Liver (tissue), 9 donors: ENCODE measurements around the gene CSNK1G2. TPM values are rescaled to one million over a fixed set of nuclear protein-coding genes. Genes with fewer than 3 reads are reported as not detected.

ENCODE experiments used
- DNase-seq: peaks from one replicate; pipeline ENCODE4 v3.0.0-alpha.2; 2017; ENCODE audit warnings: low spot score
- H3K27ac ChIP-seq, 2 donors: one replicate each; pipeline ENCODE4 v1.7.0; 2013; ENCODE audit warnings: inconsistent platforms in 2 of 2, low read length in 2 of 2, control low read depth in 1 of 2, low read depth in 1 of 2, mild to moderate bottlenecking in 1 of 2
- H3K27me3 ChIP-seq, 4 donors: one replicate each; pipeline versions ENCODE4 v1.6.1 to v1.7.0; 2013; ENCODE audit warnings: low read length in 3 of 4, inconsistent platforms in 1 of 4, mild to moderate bottlenecking in 1 of 4, moderate library complexity in 1 of 4; ENCODE audit not compliant: control insufficient read depth in 4 of 4, insufficient read depth in 4 of 4
- H3K36me3 ChIP-seq, 4 donors: one replicate each; pipeline versions ENCODE4 v1.6.1 to v1.7.0; 2013; ENCODE audit warnings: low read length in 3 of 4, mild to moderate bottlenecking in 3 of 4, low read depth in 1 of 4, moderate library complexity in 1 of 4; ENCODE audit not compliant: control insufficient read depth in 4 of 4, insufficient read depth in 3 of 4
- H3K4me1 ChIP-seq, 4 donors: one replicate each; pipeline versions ENCODE4 v1.6.1 to v1.7.0; 2013; ENCODE audit warnings: low read length in 3 of 4, mild to moderate bottlenecking in 3 of 4, moderate library complexity in 1 of 4; ENCODE audit not compliant: control insufficient read depth in 4 of 4, insufficient read depth in 4 of 4
- H3K4me3 ChIP-seq, 3 donors: one replicate each; pipeline versions ENCODE4 v1.6.1 to v1.7.0; 2013; ENCODE audit warnings: low read length in 3 of 3, control low read depth in 1 of 3, low read depth in 1 of 3, mild to moderate bottlenecking in 1 of 3
- H3K9ac ChIP-seq, 2 donors: one replicate each; pipeline ENCODE4 v1.7.0; 2013; ENCODE audit warnings: low read length in 2 of 2, mild to moderate bottlenecking in 2 of 2, moderate library complexity in 2 of 2, control low read depth in 1 of 2, low read depth in 1 of 2
- H3K9me3 ChIP-seq, 4 donors: one replicate each; pipeline versions ENCODE4 v1.6.1 to v1.7.0; 2013; ENCODE audit warnings: low read length in 3 of 4; ENCODE audit not compliant: control insufficient read depth in 4 of 4
- ATF3 ChIP-seq: IDR thresholded peaks from 2 replicates; pipeline ENCODE4 v1.6.1; 2016; ENCODE audit warnings: antibody characterized with exemption
- EGR1 ChIP-seq, 2 donors: IDR thresholded peaks; 2 replicates each; pipeline ENCODE4 v1.6.1; 2016 to 2018; ENCODE audit warnings: antibody characterized with exemption in 2 of 2, low read depth in 2 of 2
- FOXA1 ChIP-seq: IDR thresholded peaks from 2 replicates; pipeline ENCODE4 v1.6.1; 2016; ENCODE audit warnings: antibody characterized with exemption
- FOXA2 ChIP-seq: IDR thresholded peaks from 2 replicates; pipeline ENCODE4 v1.6.1; 2016; ENCODE audit warnings: antibody characterized with exemption
- GABPA ChIP-seq, 2 donors: IDR thresholded peaks in 1 of 2; conservative IDR thresholded peaks in 1 of 2; 2 replicates each; pipeline ENCODE4 v1.6.1; 2016; ENCODE audit warnings: antibody characterized with exemption in 2 of 2, mild to moderate bottlenecking in 1 of 2, moderate library complexity in 1 of 2
- HNF4A ChIP-seq, 2 donors: conservative IDR thresholded peaks; 2 replicates each; pipeline ENCODE4 v1.6.1; 2016; ENCODE audit warnings: antibody characterized with exemption in 2 of 2, mild to moderate bottlenecking in 2 of 2
- HNF4G ChIP-seq: IDR thresholded peaks from 2 replicates; pipeline ENCODE4 v1.6.1; 2016; ENCODE audit warnings: antibody characterized with exemption
- JUND ChIP-seq, 2 donors: IDR thresholded peaks; 2 replicates each; pipeline ENCODE4 v1.6.1; 2016; ENCODE audit warnings: antibody characterized with exemption in 2 of 2
- MAX ChIP-seq: IDR thresholded peaks from 2 replicates; pipeline ENCODE4 v1.6.1; 2016; ENCODE audit warnings: antibody characterized with exemption
- NR2F2 ChIP-seq: IDR thresholded peaks from 2 replicates; pipeline ENCODE4 v1.6.1; 2016; ENCODE audit warnings: antibody characterized with exemption
- RAD21 ChIP-seq, 2 donors: IDR thresholded peaks; 2 replicates each; pipeline ENCODE4 v1.6.1; 2016; ENCODE audit warnings: antibody characterized with exemption in 2 of 2, mild to moderate bottlenecking in 2 of 2
- RXRA ChIP-seq, 2 donors: IDR thresholded peaks; 2 replicates each; pipeline ENCODE4 v1.6.1; 2017 to 2018; ENCODE audit warnings: antibody characterized with exemption in 2 of 2, mild to moderate bottlenecking in 1 of 2
- SP1 ChIP-seq: IDR thresholded peaks from 2 replicates; pipeline ENCODE4 v1.6.1; 2018; ENCODE audit warnings: antibody characterized with exemption, mild to moderate bottlenecking
- TAF1 ChIP-seq: conservative IDR thresholded peaks from 2 replicates; pipeline ENCODE4 v1.6.1; 2016; ENCODE audit warnings: antibody characterized with exemption, mild to moderate bottlenecking
- YY1 ChIP-seq: IDR thresholded peaks from 2 replicates; pipeline ENCODE4 v1.6.1; 2016; ENCODE audit warnings: antibody characterized with exemption, mild to moderate bottlenecking
- ZBTB33 ChIP-seq: IDR thresholded peaks from 2 replicates; pipeline ENCODE4 v1.6.1; 2016; ENCODE audit warnings: antibody characterized with exemption
- WGBS: extraction: QIAGEN DNeasy Blood & Tissue Kit; methylation state at CpG from one replicate; pipeline ENCODE4 v1.1.7; 2013; 5-methylcytosine and 5-hydroxymethylcytosine counted together
- polyA plus RNA-seq, 2 donors: library from polyadenylated mRNA; stranded (reverse) in 1 of 2; unstranded in 1 of 2; fragments of 200-250 nt in 1 of 2; fragments of >200 nt in 1 of 2; fragmentation: Nextera tagmentation in 1 of 2; extraction: Ambion mirVana in 1 of 2; gene quantifications; one replicate each; pipeline versions ENCODE4 v1.2.1 to v1.2.3, GENCODE V29; 2013 to 2015
- total RNA-seq, 2 donors: library from RNA; depleted of rRNA; stranded (reverse); fragments of >200 nt; gene quantifications; one replicate each; pipeline ENCODE4 v1.2.3, GENCODE V29; 2014
- TF ChIP-seq, protein P1 (sequence below): IDR thresholded peaks from 2 replicates; pipeline ENCODE4 v1.6.1; 2016; ENCODE audit warnings: antibody characterized with exemption, mild to moderate bottlenecking
- TF ChIP-seq, protein P2 (sequence below): fragments of 150-350 bp; IDR thresholded peaks from 2 replicates; pipeline ENCODE4 v1.5.1; 2017; ENCODE audit warnings: improper control_type of control experiment, low read depth, low read length; ENCODE audit not compliant: missing input control
- donor health status: healthy.
- donor health status: healthy.
- donor health status: healthy.
- donor health status: healthy.
- donor health status: healthy.

Gene CSNK1G2
- total and polyA plus RNA-seq, 4 donors = 3.5 to 30.6 (median 23.9) TPM

- no peak for DNase-seq
- Histone ChIP-seq H3K4me1 (peaks cover 6 to 25% (median 18%) of the 10 kb centered on the region in 4 donors), H3K27me3 (no peaks in the 10 kb centered on the region), H3K36me3 (peaks cover 0 to 2% (median 0%) of the 10 kb centered on the region in 4 donors), H3K9me3 (no peaks in the 10 kb centered on the region), H3K4me3 (no peak overlapping the region), H3K9ac (no peak overlapping the region), H3K27ac (peak overlapping the region in 1 of 2 donors; percentile 96)
- no peak for TF ChIP-seq RXRA (IDR thresholded peaks at IDR 0.05)
- TF ChIP-seq HNF4A (conservative IDR thresholded peaks at IDR 0.05) = no peak
- TF ChIP-seq SP1 = no peak
- TF ChIP-seq FOXA2 = no peak
- WGBS = 90% methylated on average over 22 of the region's 22 CpGs
Observed at GRCh38 chr19:1943661-1944087, 2.7 kb downstream of the CSNK1G2 start.

DNA sequence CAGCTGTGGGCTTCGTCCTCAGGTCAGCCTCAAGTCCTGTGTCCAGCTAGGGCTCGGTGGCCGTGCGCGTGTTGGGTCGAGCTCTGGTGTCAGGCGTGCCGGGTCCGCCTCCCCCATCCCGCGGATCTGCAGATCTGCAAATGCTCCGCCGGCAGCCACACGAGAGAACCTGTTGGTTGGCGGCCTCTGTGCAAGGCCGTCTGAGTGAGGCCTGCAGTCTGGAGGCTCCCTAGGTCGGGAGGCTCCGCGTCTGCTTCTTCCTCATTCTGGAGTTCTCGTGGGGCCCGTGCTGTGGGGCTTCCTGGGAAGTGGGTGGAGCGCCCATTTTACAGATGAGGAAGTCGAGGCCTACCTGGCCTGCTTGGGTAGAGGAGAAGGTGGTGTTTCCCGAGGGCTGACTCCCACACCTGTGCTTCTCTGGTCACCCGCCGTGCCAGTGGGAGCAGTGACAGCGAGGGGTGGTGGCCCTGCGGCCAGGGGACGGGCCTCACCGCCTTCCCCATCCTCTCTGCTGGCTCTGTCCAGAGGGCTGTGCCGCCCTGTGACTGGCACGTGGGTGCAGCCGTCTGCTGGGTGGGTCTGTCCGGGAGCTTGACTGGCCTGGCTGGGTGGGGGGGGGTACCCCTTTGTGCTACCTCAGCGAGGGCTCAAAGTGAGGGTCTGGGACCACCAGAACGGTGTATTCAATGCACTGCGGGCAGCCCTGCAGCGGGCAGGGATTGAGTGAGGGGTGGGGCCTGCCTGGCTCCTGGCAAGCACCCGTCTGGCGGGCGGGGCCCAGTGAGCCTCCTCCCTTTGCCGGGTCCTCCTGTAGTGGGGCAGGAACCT is 3.3 kb downstream of the CSNK1G2 start:
- Histone ChIP-seq H3K9ac (no peak overlapping the region), H3K4me1 (peaks cover 6 to 25% (median 18%) of the 10 kb centered on the region in 4 donors), H3K27me3 (no peaks in the 10 kb centered on the region), H3K27ac (no peak overlapping the region), H3K9me3 (no peaks in the 10 kb centered on the region), H3K4me3 (no peak overlapping the region), H3K36me3 (peaks cover 0 to 2% (median 0%) of the 10 kb centered on the region in 4 donors)
- DNase-seq = no peak
- no peak for TF ChIP-seq SP1
- no peak for TF ChIP-seq RAD21 (IDR thresholded peaks at IDR 0.05)
- TF ChIP-seq ZBTB33 = no peak
- TF ChIP-seq, protein P1, sequence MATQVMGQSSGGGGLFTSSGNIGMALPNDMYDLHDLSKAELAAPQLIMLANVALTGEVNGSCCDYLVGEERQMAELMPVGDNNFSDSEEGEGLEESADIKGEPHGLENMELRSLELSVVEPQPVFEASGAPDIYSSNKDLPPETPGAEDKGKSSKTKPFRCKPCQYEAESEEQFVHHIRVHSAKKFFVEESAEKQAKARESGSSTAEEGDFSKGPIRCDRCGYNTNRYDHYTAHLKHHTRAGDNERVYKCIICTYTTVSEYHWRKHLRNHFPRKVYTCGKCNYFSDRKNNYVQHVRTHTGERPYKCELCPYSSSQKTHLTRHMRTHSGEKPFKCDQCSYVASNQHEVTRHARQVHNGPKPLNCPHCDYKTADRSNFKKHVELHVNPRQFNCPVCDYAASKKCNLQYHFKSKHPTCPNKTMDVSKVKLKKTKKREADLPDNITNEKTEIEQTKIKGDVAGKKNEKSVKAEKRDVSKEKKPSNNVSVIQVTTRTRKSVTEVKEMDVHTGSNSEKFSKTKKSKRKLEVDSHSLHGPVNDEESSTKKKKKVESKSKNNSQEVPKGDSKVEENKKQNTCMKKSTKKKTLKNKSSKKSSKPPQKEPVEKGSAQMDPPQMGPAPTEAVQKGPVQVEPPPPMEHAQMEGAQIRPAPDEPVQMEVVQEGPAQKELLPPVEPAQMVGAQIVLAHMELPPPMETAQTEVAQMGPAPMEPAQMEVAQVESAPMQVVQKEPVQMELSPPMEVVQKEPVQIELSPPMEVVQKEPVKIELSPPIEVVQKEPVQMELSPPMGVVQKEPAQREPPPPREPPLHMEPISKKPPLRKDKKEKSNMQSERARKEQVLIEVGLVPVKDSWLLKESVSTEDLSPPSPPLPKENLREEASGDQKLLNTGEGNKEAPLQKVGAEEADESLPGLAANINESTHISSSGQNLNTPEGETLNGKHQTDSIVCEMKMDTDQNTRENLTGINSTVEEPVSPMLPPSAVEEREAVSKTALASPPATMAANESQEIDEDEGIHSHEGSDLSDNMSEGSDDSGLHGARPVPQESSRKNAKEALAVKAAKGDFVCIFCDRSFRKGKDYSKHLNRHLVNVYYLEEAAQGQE = no peak
- no peak for TF ChIP-seq HNF4A (conservative IDR thresholded peaks at IDR 0.05)
- no peak for TF ChIP-seq EGR1 (IDR thresholded peaks at IDR 0.05; ENCODE audit: low read depth in 2 of 2)
- no peak for TF ChIP-seq FOXA1
- no peak for TF ChIP-seq TAF1
- TF ChIP-seq, protein P2, sequence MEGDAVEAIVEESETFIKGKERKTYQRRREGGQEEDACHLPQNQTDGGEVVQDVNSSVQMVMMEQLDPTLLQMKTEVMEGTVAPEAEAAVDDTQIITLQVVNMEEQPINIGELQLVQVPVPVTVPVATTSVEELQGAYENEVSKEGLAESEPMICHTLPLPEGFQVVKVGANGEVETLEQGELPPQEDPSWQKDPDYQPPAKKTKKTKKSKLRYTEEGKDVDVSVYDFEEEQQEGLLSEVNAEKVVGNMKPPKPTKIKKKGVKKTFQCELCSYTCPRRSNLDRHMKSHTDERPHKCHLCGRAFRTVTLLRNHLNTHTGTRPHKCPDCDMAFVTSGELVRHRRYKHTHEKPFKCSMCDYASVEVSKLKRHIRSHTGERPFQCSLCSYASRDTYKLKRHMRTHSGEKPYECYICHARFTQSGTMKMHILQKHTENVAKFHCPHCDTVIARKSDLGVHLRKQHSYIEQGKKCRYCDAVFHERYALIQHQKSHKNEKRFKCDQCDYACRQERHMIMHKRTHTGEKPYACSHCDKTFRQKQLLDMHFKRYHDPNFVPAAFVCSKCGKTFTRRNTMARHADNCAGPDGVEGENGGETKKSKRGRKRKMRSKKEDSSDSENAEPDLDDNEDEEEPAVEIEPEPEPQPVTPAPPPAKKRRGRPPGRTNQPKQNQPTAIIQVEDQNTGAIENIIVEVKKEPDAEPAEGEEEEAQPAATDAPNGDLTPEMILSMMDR = no peak
- no peak for TF ChIP-seq ATF3
- TF ChIP-seq HNF4G = no peak
- TF ChIP-seq FOXA2 = no peak
- no peak for TF ChIP-seq MAX
- TF ChIP-seq RXRA (IDR thresholded peaks at IDR 0.05) = no peak
- no peak for TF ChIP-seq NR2F2
- TF ChIP-seq GABPA (IDR thresholded peaks at IDR 0.05 in 1 of 2, conservative IDR thresholded peaks at IDR 0.05 in 1 of 2) = no peak
- TF ChIP-seq JUND (IDR thresholded peaks at IDR 0.05) = no peak
- no peak for TF ChIP-seq YY1
- 86% methylated on average over 42 of the region's 42 CpGs for WGBS
